ENCODE measurements around the gene CASP10.
A peak's percentile ranks its signal among the peaks of the same experiment; 100 is the strongest.
"Not testable (repeated sequence)": the region's sequence is repeated elsewhere in the genome, so short reads cannot be mapped to it uniquely, and the experiment has no call there.

The CASP10 gene

DNA sequence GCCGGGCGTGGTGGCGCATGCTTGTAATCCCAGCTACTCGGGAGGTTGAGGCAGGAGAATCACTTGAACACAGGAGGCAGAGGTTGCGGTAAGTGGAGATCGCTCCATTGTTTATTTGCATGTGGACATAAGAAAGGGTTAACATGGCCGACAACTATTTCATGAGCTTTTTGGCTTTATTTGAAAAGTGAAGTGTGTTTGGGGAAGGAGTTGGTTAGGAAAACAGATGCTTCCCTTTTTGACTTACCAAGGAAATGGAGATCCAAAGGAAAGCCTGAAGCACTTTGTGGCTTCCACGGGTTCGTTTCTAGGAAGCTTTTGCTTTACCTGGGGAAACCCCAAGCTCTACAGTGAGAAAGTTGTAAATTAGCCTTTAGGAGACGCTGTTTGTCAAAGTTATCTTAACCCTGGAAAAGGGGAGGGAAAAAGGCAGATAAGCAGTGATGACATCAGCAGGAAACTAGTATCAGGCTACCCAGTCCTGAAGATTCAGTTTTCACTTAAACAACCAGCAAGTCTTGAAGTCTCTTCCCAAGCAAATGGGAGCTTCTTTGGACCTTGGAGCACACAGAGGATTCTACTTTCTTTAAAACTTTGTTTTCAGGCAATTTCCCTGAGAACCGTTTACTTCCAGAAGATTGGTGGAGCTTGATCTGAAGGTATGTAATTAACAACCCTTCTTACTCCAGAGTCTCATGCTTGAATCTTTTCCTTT is at the start of gene CASP10:
TSS of gene CASP10 (plus strand) at position 492 of the 715 bp plus-strand sequence. CDS start 2,637 bp downstream, outside the sequence.
- DNase-seq: peak; percentile 97

GRCh38 chr2:201135386-201135785 is 47.6 kb upstream of the CASP10 start:
- DNase-seq: no peak

- no peak for DNase-seq
These were observed 46.0 kb upstream of the CASP10 start for GRCh38 chr2:201136889-201137321.

GRCh38 chr2:201137505-201138400 is 45.2 kb upstream of the CASP10 start:
- no peak for DNase-seq

GRCh38 chr2:201138401-201138970 is 44.5 kb upstream of the CASP10 start:
- no peak for DNase-seq

GRCh38 chr2:201138986-201139781 is 43.8 kb upstream of the CASP10 start:
- not testable (repeated sequence) for DNase-seq

GRCh38 chr2:201139836-201140604 is 42.9 kb upstream of the CASP10 start:
- DNase-seq: no peak

GRCh38 chr2:201144101-201145051 is 38.6 kb upstream of the CASP10 start:
- no peak for DNase-seq

GRCh38 chr2:201148434-201148990 is 34.4 kb upstream of the CASP10 start:
- DNase-seq: peak; percentile 26

DNA sequence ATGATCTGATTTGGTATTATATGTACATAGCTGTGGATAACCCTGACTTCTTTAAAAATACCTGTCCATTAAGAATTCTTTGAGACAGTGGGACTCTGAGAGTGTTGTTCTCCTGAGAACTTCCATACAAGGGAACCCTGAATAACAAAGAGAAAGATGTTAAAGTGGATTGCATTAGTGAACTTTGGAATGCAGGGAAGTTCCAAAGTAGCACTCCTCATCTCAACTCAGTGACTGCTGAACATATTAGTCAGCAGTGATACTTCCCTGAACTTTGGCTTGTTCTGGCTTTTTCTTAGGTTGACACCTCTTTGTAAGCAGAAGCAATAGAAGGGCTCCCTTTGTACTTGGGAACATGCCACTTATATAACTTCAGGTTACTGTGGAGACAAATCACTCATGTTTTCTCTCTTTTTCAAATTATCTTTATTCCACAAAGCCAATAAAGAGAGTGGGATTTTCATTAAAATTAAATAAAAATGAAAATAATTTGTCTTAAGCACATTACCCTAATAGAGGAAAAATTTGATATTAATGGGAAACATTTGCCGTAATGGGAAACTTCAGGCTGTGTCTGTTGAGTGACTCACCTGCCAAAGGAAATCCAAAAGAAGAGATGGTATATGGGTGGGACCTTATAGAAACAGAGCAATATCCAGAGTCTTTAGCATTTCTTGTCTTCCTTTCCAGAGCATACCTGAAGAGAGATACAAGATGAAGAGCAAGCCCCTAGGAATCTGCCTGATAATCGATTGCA is 33.7 kb upstream of the CASP10 start:
- no peak for DNase-seq

GRCh38 chr2:201149821-201150165 is 33.1 kb upstream of the CASP10 start:
- not testable (repeated sequence) for DNase-seq

- DNase-seq: peak; percentile 83
These were observed 32.4 kb upstream of the CASP10 start for GRCh38 chr2:201150454-201151020.

- peak; percentile 69 for DNase-seq
These were observed 31.6 kb upstream of the CASP10 start for GRCh38 chr2:201151127-201151981.

DNA sequence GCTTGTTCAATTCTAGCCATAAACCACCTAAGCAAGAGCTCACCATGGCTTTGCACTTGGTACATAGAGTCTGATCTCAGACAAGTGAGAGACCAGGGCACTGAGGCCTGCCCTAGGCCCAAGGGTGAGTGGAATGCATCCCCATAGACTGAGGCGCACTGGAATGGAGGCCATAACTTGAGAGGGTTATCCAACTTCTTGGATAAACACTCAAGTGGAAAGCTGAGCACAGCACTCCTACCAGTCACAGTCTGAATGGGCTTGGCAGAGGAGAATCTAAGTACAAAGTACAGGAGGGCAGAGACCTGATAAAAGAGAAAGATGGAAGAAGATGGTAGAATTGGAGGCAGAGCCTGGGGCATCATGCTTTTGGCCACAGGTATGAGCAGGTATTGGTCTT is 30.4 kb upstream of the CASP10 start:
- no peak for DNase-seq

DNA sequence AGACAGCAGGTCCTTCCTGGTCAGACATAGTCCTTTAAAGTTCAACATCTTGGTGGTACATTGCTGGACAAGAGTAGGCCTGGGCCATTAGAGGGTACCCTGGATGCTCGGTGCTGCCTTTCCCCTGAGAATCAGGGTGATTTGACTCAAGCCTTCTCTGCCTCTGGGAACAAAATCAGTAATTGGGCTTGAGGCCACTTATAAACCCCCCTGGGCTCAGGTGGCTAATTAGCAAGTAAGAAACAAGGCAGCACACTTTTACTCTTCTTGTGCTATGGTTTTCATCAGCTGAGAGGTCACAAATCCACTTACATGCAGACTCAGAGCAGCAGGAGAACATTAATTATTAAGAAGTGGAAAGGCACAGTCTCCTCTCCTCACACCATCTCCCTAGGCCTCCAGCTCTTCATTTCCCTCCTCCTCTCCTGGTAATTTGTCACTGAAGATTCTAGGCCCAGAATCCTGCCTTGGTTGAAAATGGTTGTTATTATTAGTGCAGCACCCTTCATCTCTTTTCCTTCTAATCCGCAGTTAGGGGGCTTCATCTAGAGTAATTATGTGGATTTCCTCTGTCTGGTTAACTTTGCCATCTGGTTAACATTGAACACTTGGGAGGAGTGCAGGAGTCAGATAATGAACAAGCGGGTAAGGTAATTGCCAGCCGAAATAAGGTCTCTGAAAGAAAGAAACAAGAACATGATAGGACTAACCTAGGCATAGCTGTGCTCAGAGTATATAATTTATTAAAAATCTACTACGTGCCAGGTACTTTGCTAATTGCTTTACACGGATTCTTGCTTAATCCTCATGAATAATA is 29.7 kb upstream of the CASP10 start:
- peak; percentile 87 for DNase-seq

GRCh38 chr2:201154615-201155399 is 28.1 kb upstream of the CASP10 start:
- DNase-seq: no peak

GRCh38 chr2:201156036-201156435 is 26.9 kb upstream of the CASP10 start:
- no peak for DNase-seq

Measured in hematopoietic multipotent progenitor cell treated with erythropoietin and hydrocortisone succinate and interleukin-3 and kit ligand, for 6 days (in vitro differentiated cells).